Prostate gland (tissue), 2 donors: Measurements from ENCODE around the gene PITHD1. TPM values are rescaled to one million over a fixed set of nuclear protein-coding genes. Genes with fewer than 3 reads are reported as not detected.
"Not testable (repeated sequence)": the region's sequence is repeated elsewhere in the genome, so short reads cannot be mapped to it uniquely, and the experiment has no call there.

Experiments
- DNase-seq: peaks from one replicate; pipeline ENCODE4 v3.0.0-alpha.2; 2019; ENCODE audit warnings: low spot score
- H3K27ac ChIP-seq, 2 donors: fragments of 200-600 bp; sonication (generic); 2 replicates each; pipeline ENCODE4 v1.5.1; 2017 to 2019
- H3K27me3 ChIP-seq: fragments of 200-600 bp; sonication (generic); replicated peaks from 2 replicates; pipeline ENCODE4 v1.5.1; 2019; ENCODE audit not compliant: insufficient read depth
- H3K36me3 ChIP-seq, 2 donors: fragments of 200-600 bp; sonication (generic); 1 replicate in 1 of 2; 2 replicates in 1 of 2; pipeline versions ENCODE4 v1.5.1 to v1.8.1; 2017 to 2019
- H3K4me1 ChIP-seq: fragments of 200-600 bp; sonication (generic); replicated peaks from 2 replicates; pipeline ENCODE4 v1.5.1; 2019
- H3K4me3 ChIP-seq, 2 donors: fragments of 200-600 bp; sonication (generic); 2 replicates each; pipeline ENCODE4 v1.5.1; 2017 to 2019
- H3K9me3 ChIP-seq: fragments of 200-600 bp; sonication (generic); 2 replicates; pipeline ENCODE4 v1.5.1; 2017
- CTCF ChIP-seq, 4 experiments: fragments of 200-600 bp in 2 of 4; fragments of 450-650 bp in 2 of 4; sonication (generic) in 2 of 4; IDR thresholded peaks; 1 replicate in 3 of 4; 2 replicates in 1 of 4; pipeline ENCODE4 v1.5.1; 2016 to 2019; ENCODE audit warnings: antibody characterized with exemption in 4 of 4, mild to moderate bottlenecking in 2 of 4, moderate library complexity in 2 of 4
- POLR2A ChIP-seq: fragments of 450-650 bp; IDR thresholded peaks from one replicate; pipeline ENCODE4 v1.6.1; 2016; ENCODE audit warnings: antibody characterized with exemption, mild to moderate bottlenecking
- POLR2AphosphoS5 ChIP-seq: sonication (generic); formaldehyde crosslinking; IDR thresholded peaks from one replicate; pipeline ENCODE4 v1.6.1; 2017; ENCODE audit warnings: antibody characterized with exemption
- WGBS: methylation state at CpG from one replicate; pipeline ENCODE4 v1.1.5; 2018; 5-methylcytosine and 5-hydroxymethylcytosine counted together
- intact Hi-C: fragments of 100-400 bp; cut with DNase I; formaldehyde crosslinking; loops from one replicate; pipeline ENCODE4 v1.14.2; 2022
- total RNA-seq, 2 donors: library from RNA; depleted of rRNA; stranded (reverse); fragments of >200 nt; gene quantifications; one replicate each; pipeline ENCODE4 v1.1.0, GENCODE V29; 2016

PITHD1 gene
- total RNA-seq, 2 donors from 2014 or later: 85.7 to 86.7 TPM

GRCh38 chr1:23774174-23774880 is 3.9 kb upstream of the PITHD1 start:
- Histone ChIP-seq H3K9me3 (no peaks in the 10 kb centered on the region), H3K4me3 (no peak overlapping the region), H3K27me3 (no peaks in the 10 kb centered on the region), H3K4me1 (no peaks in the 10 kb centered on the region), H3K27ac (no peak overlapping the region), H3K36me3 (no peaks in the 10 kb centered on the region)
- no peak for DNase-seq
- intact Hi-C loops: loop anchor here (5.0 kb wide), 1 partner anchor 143 kb away; no protein-coding TSS in a partner anchor
- no peak for TF ChIP-seq POLR2AphosphoS5
- no peak for TF ChIP-seq POLR2A
- TF ChIP-seq CTCF (IDR thresholded peaks at IDR 0.05): no peak
- 74% methylated on average over 6 of the region's 6 CpGs for WGBS

- intact Hi-C loops: no loop called here
Observed at GRCh38 chr1:23776217-23776616, 2.0 kb upstream of the PITHD1 start.

GRCh38 chr1:23779826-23780371 is 1.7 kb downstream of the PITHD1 start:
- Histone ChIP-seq H3K27me3 (no peaks in the 10 kb centered on the region), H3K36me3 (no peaks in the 10 kb centered on the region), H3K4me3 (peak overlapping the region in 1 of 2 donors; percentile 87), H3K4me1 (peaks cover 6% of the 10 kb centered on the region), H3K9me3 (no peaks in the 10 kb centered on the region), H3K27ac (no peak overlapping the region)
- DNase-seq: no peak
- TF ChIP-seq POLR2A: no peak
- no peak for TF ChIP-seq CTCF (IDR thresholded peaks at IDR 0.05)
- TF ChIP-seq POLR2AphosphoS5: peak; percentile 23
- intact Hi-C loops: no loop called here
- 69% methylated on average over 3 of the region's 3 CpGs for WGBS

More at GRCh38 chr1:23776217-23776616, 2.0 kb upstream of the PITHD1 start:
- TF ChIP-seq POLR2A (no peak), CTCF (IDR thresholded peaks at IDR 0.05) (no peak), POLR2AphosphoS5 (no peak)
- no peaks in the 10 kb centered on the region for H3K36me3 ChIP-seq
- no peak overlapping the region for H3K27ac ChIP-seq
- WGBS: 87% methylated on average over 2 of the region's 2 CpGs
- H3K27me3 ChIP-seq: no peaks in the 10 kb centered on the region
- H3K9me3 ChIP-seq: no peaks in the 10 kb centered on the region
- H3K4me3 ChIP-seq: no peak overlapping the region
- peaks cover 6% of the 10 kb centered on the region for H3K4me1 ChIP-seq
- no peak for DNase-seq

- H3K4me3 ChIP-seq, H3K4me1 ChIP-seq, intact Hi-C loops, H3K27me3 ChIP-seq, H3K9me3 ChIP-seq, H3K36me3 ChIP-seq, DNase-seq: not testable (repeated sequence)
- WGBS: 94% methylated on average over 11 of the region's 11 CpGs
- peak overlapping the region in 1 of 2 donors; percentile 70 for H3K27ac ChIP-seq
Observed at GRCh38 chr1:23783141-23783540, 4.9 kb downstream of the PITHD1 start.

GRCh38 chr1:23784846-23785245 is 6.6 kb downstream of the PITHD1 start:
- TF ChIP-seq POLR2A (no peak), POLR2AphosphoS5 (peak; percentile 84)
- Histone ChIP-seq H3K4me3 (no peak overlapping the region), H3K36me3 (no peaks in the 10 kb centered on the region), H3K27me3 (no peaks in the 10 kb centered on the region), H3K27ac (peak overlapping the region; percentile 19 to 70), H3K4me1 (peaks cover 4% of the 10 kb centered on the region), H3K9me3 (no peaks in the 10 kb centered on the region)
- DNase-seq: peak; percentile 45
- intact Hi-C loops: no loop called here
- WGBS: 66% methylated on average over 4 of the region's 4 CpGs

- Histone ChIP-seq H3K4me3 (no peak overlapping the region), H3K36me3 (no peaks in the 10 kb centered on the region), H3K9me3 (no peaks in the 10 kb centered on the region), H3K4me1 (peaks cover 6% of the 10 kb centered on the region), H3K27me3 (no peaks in the 10 kb centered on the region), H3K27ac (no peak overlapping the region)
- TF ChIP-seq POLR2A: no peak
- no peak for DNase-seq
- 77% methylated on average over 3 of the region's 3 CpGs for WGBS
- intact Hi-C loops: no loop called here
Observed at GRCh38 chr1:23787701-23788100, 9.5 kb downstream of the PITHD1 start.
